Bone marrow (tissue), 2 donors: ENCODE data around the gene CPLX3.
"Not testable (repeated sequence)": the region's sequence is repeated elsewhere in the genome, so short reads cannot be mapped to it uniquely, and the experiment has no call there.

Source experiments
- DNase-seq, 2 donors: peaks; one replicate each; lab custom pipeline; 2025; lab: John Stamatoyannopoulos, UW

Gene CPLX3, protein sequence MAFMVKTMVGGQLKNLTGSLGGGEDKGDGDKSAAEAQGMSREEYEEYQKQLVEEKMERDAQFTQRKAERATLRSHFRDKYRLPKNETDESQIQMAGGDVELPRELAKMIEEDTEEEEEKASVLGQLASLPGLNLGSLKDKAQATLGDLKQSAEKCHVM

DNA sequence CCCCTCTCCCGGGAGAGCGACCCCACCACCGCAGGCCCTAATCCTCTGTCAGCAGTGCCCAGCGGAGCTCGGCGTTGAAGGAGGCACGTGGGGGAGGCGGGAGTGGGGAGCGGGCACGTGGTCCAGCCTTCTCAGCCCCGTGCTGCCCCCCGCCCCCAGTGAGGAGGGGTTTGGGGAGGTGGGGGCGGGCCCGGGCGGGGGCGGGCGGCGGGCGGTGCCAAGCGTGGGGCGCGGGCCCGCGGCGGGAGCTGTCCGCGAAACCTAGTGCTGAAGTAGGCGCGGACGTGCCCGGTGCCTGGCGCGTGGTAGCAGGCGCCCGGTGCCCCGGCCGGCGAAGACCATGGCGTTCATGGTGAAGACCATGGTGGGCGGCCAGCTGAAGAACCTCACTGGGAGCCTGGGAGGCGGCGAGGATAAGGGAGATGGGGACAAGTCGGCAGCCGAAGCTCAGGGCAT lies at the start of gene CPLX3:
TSS of gene CPLX3 (plus strand) at position 264 of the 456 bp plus-strand sequence. CDS start at position 341, 77 bp downstream.
- DNase-seq, result no peak

DNA sequence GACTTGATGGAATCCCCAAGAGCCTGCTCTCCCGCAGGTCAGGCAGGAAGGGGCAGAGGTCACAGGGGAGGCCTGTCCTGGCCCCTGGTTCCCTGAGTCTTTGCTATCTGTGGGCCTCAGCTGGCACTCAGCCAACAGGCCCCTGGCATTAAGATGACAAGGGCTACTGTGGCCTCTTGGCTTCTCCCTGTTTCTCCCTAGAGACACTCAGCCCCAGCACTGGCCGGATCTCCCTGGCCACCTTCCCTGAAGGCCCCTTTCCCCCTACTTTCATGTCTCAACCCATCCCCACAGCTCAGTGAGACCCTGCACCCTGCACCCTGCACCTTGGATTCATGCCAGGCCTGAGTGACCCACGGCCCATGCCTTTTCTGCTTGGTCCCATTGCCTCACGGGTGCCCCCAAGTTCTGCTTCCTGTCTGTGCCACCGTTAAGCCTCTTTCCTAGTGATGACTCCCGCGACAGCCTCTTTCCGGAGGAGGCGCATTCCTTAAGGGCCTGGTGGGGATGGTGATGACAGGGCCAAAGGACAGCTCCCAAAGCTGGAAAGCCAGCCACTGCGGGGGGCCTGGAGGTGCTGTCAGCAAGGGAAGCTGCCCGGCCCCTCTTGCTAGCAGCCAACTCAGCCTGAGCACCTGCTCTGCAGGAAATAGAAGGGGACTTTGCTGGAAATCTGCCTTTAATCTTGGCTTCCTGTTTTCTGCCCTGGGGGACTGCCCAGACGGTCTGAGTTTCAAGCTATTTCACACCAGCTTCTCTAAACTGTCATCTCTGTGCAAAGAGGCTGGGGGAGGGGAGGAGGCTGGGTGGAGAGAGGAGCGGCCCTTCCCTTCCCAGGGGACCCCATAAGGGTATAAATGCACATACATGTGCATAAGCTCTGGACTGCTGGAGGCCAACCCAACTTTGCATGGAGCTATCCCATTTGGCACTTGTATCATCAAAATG lies 49.3 kb upstream of the CPLX3 start:
- peak; percentile 49 to 93 for DNase-seq

DNA sequence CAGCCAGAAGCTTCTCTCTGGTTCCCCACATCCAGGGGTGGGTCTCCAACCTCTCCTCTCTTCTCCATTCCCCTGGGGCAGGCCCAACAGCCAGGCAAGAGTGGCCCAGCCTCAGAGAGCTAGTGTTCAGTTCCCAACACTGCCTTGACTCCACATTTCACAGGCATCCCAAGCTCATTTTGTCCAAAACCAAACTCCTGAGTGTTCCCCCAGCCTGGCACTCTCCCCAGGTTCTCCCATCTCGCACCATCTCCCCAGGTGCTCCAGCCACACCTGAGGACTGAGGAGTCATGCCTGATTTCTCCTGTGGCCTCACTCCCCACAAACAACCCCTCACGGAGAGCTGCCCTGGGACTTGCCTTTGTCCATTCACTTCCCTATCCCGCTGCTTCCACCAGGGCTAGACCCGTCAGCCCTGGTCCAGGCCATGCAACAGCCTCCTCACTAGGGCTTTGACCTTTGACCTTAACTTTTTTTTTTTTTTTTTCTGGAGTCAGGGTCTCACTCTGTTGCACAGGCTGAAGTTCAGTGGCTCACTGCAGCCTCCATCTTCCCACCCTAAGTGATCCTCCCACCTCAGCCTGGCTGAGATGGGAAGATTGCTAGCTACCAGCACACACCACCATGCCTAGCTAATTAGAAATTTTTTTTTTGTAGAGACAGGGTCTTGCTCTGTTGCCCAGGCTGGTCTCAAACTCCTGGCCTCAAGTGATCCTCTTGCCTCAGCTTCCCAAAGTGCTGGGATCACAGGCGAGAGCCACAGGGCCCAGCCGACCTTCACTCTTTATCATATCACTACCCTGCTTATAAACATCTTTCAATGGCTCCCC lies 48.4 kb upstream of the CPLX3 start:
- no peak for DNase-seq

DNA sequence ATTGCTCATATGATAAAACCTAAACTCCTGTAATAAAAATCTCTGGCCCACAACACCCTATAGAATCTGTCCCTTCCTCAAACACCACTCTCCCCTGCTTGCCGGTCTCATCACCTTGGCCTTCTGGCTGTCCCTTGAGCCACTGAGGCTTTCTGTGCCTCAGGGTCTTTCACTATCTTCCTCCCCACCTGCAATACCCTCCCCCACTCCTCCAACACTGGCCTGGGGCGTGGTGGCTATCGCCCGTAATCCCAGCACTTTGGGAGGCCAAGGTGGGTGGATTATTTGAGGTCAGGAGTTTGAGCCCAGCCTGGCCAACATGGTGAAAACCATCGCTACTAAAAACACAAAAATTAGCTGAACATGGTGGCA lies 47.8 kb upstream of the CPLX3 start:
- no peak for DNase-seq

DNA sequence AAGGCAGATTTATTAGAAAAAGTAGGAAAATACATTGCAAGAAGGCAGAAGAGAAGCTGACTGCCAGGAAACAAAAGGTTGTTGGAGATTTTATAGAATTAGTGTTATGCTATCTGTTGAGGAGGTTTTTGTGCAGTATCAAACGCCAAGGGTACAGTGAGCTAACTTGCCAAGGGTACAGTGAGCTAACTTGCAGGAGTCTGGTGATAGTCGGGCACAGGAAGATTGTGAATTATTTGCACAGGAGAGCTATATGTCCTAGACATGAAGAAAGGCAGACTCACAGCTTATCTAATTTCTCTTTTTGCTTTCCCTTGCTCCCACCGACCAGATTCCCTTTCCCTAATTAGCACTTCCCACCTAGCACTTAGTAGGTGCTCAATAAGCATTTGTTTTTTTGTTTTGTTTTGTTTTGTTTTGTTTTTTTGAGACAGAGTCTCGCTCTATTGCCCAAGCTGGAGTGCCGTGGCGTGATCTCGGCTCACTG lies 47.2 kb upstream of the CPLX3 start:
- DNase-seq, result no peak

DNA sequence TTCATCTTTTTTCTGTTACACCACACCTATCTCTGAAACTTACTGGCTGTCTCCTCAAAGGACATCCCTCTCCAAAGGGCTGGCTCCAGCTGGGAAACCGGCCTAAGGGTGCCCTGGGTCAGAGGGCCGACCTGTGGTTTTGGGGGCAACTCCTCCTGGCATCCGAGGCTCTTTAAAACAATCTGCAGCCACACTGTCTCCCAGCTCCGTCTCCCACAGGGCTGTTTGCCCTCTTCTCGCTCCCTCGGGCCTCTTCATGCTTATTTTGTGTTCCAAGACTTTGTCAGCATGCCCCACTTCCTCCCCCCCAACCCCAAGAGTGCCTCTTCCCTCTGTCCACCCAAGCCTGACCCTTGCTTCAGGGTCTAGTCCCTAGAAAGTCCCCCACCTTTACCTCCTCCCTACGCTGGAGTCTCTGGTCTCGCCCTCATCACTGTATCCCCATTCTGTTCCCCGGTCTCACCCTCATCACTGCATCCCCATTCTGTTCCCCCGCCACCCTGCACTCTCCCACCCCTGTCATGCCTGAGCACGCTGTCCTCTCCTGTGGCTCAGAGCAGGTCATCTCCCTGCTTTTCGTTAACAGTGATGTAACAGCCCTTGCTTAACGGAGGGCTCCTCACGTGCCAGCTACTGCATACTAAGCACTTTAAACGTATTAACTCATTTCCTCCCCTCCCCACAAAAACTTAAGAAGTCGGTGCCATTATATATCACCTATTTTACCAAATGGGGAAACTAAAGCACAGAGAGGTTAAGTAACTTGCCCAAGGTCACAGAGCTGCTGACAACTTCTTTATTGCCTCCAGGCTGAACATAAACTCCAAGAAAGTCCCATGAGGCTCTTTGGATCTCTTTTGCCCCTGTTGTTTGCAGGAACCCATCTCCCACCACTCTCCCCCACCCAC lies 45.6 kb upstream of the CPLX3 start:
- peak in 1 of 2 donors; percentile 28 for DNase-seq

DNA sequence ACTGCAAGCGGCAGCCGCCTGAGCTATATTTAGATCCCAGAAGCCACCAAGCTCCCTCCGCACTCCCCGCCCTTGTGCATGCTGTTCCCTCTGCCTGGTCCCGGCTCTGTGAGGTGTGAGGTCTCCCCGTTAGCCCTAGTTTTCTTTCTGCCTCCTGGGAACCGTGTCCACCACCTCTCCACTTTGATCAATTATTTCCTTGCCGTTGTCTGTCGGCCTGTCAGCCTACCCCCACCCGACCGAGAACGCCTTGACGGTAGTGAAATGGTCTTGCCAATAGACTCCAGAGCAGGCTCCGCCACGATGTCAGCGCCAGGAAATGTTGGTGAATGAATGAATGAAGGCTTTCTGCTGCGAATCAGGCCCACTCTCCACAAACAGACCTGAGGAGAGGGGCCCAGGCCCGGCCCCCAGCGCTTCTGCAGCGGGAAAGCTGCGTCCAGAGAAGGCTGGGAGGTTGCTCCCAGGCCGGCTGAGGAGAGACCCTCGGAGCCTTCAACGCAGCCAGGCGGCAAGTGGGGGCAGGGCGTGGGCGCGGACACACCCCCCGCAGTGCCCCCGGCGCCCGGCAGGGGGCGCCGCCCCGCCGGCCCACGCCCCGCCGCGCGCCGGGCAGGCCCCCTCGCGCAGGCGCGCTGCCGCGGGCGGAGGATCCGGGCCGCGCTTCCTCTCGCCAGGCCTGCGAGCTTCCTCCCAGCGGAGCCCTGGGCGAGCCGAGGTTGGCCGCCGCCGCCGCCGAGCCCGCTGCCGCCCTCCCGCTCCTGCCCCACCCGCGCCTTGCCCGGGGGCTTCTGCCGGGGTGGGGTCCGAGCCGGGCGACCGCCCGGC lies 44.8 kb upstream of the CPLX3 start, which contains the start of gene CSK:
TSS of gene CSK (plus strand) at position 650 of the 828 bp plus-strand sequence. CDS start 16,218 bp downstream, outside the sequence.
- DNase-seq, result peak; percentile 18 to 43

DNA sequence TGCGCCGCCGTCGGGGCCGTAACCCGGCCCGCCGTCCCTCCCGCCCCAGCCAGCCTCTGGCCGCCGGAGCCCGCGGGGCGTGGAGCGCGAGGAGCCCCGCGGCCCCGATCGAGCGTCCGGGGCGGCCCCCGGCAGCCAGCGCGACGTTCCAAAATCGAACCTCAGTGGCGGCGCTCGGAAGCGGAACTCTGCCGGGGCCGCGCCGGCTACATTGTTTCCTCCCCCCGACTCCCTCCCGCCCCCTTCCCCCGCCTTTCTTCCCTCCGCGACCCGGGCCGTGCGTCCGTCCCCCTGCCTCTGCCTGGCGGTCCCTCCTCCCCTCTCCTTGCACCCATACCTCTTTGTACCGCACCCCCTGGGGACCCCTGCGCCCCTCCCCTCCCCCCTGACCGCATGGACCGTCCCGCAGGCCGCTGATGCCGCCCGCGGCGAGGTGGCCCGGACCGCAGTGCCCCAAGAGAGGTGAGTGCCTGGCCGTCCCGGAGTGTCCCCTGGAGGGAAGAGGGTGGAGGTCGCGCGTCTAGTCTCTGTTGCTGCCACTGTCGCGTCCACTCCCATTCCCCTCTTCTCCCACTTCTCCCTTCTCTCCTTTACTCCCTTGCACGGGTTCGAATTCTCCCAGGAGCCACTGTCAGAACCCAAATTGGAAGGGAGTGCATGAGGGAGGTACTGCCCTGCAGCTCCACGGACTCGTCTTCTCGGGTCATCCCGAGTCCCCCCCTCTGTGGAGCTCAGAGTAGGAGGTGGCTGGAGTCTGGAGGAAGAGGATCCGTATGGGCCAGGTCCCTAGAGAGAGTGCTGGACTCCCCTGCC lies 44.0 kb upstream of the CPLX3 start:
- no peak for DNase-seq

DNA sequence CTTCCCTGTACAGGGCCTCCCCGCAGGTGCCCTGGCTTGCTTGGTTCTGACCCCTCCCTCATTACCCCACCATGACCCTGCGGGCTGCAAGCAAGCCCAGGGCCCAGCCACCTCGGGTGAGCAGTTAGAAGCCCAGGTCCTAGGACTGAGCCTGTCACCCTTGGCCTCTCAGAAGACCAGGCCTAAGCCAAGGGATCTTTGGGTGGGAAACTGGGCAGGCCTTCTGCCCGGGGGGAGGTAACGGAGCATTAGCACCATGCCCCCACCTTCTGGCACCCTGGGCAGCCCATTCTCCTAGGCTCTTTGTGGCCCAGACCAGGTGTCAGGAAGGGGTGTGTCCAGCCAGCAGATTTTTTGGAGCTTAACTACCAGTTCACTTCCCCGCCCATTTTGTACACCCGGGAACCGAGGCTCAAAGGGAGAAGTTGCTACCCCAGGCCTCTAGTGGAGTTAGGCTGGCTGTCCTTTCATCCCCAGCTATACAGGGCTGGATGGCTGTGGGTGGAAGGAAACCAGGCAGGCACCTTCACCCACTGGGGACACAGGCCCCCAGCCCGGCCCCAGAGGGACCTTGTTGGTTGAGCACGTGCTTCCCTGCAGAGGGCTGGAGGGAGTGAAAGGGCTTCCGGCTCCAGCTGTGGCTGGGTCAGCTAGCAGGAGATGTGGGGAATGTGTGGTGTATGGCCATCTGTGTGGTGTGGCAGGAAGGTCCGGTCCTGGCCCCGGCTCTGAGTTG lies 43.2 kb upstream of the CPLX3 start:
- peak in 1 of 2 donors; percentile 34 for DNase-seq

DNA sequence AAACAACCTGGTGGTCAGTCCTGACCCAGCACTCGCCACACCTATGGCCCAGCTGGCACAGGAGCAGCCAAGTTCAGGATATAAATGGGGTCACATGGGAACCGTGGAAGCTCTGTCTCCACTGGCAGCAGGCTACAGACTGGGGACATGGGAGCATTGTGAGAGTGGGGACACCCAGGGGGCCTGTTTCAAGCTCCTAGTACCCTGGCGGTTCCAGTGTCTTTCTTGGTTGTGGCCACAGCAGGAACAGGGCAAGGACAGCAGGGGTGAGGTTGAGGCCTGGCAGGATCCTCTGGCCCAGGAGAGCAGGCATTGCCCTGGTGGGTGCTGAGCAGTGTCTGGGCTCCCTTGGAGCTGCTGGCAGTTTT lies 42.6 kb upstream of the CPLX3 start:
- DNase-seq, result no peak

DNA sequence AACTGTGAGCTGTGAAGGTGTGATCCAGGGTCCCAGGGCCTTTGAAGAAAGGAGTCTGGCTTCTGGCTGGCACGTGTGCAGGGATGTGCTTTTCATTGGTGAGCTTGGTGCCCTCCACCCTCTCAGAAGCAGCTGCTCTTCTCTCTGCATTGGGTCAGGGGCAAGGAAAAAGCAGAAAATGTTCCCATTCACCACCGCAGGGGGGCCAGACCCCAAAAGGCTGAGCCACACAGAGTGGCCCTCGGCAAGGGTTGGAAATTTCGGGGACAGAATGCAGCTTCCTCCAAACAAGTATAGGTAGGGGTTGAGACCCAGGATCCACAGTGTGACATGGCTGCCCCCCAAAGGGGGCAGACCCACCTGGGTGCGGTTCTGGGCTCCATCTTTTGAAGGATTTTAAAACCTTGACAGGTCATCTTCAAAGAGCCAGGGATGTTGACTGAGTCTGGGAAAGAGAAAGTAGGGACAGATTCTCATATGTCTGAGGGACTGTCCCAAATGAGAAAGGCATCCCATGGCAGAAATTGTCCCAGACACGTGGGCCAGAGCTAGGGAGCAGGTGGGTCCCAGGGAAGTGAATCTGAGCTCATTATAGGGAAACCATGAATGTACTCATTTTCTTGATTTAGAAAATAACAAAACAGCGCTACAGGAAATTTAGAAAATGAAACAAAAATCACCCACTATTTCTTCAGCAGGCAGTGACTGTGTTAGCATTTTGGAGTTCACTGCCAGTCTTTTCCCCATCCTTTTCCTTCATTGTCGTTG lies 41.8 kb upstream of the CPLX3 start:
- no peak for DNase-seq

DNA sequence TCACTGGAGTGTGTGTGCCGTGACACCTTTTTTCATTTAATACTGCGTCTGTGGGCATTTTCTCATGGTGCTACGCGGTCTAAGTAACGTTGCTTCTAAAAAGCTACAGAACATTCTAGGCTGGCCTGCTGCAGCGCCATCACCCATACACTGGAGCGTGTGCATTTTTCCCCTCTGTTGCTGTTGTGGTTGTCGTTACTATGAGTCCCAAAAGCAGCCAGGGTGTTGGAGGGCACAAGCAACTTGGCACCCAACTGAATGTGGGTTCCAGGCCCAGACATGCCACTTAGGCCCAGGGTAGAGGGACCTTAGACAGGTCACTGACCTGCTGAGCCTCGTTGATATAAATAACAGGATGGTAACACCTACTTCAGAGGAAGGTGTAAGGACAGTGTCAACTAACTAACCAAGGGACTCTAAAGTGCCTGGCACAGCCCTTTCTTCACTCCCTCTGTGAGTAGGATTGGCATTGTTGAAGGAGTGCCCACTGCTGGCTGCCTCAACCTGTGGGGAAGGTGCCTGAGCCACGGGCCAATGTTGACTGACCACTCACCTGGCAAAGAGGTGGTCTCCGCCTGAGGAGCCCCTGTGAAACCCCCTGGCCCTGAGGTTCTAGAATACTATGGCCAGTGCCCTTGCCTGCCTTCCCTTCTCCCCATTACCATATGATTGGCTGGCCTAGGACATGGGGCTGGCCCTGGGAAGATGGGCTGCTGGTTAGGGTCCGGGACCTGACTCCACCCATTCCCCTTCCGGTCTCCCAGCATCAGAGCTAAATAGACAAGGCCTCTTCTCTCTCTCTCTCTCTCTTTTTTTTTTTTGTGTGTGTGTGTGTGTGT lies 41.0 kb upstream of the CPLX3 start:
- DNase-seq, result no peak

DNA sequence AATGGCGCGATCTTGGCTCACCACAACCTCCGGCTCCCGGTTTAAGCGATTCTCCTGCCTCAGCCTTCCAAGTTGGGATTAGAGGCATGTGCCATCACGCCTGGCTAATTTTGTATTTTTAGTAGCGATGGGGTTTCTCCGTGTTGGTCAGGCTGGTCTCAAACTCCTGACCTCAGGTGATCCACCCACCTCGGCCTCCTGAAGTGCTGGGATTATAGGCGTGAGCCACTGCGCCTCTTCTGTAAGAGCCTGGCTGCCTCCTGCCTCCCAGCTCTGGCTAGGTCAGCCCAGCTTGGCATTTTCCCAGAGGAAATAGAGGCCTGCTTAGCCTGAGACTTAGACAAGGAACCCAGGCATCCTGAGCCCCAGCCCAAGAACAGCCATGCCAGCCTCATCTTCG lies 40.3 kb upstream of the CPLX3 start:
- DNase-seq, result not testable (repeated sequence)

DNA sequence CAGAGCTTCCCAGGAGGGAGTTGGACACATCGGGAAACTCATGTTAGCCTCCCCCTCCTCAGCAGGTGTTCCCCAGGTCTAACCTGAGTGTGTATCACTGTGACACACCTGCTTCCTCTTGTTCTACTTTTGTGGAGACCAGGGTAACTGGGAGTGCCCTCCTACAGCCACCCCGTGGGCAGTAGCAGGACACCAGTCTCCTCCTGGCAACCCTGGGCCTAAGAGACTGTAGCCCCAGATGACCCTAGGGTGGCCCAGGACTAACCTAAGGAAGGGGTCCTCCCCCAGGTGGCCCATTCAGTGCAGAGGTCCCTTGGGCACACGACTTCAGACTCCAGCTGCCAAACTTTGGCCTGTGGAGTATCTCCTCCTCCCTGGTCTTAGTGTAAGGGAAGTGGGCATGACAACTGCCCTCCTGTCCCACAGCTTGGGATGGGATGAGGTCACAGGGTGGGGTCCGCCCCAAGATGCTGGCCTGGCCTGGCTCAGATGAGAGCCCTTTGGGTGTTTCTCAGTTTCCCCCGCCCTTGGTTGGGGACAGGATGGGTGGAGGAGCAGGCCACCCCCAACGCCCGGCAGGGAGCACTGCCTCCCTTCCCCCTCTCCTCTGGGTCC lies 39.8 kb upstream of the CPLX3 start:
- peak in 1 of 2 donors; percentile 47 for DNase-seq

DNA sequence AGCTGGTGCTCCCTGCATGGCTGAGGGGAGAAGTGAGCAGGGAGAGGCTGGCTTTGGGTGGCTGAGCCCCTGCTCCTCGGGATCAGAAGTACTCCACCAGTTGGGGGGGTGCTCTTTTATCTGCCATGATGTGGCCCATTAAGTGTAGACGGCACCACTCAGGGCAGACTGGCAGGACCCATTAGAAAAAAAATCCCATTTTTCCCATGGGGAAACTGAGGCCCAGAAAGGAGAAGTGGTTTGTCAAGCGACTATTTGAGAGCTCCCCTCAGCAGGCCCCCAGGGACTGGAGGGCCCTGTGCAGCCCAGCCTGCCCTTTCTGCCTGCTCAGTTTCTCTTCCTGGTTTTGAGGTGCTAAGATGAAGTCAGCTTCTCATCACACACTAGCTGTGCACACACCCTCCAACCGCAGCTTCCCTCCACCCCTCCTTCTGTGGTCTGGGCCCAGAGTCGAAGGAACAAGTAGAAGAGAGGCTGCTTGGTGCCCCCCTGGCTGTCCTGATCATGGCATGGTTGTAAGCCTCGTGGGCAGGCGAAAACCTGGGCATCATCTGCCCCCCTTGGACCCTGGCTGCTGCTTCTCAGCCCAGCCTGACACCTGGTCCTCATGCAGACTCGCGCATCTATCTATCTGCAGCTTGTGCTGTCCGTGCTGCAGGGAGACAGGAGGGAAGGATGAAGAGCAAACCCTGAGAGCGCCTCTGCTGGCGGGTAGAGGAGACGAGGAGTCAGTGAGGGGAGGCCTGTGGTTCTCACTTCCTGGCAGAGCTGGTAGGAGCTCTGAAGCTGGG lies 39.0 kb upstream of the CPLX3 start:
- DNase-seq, result peak; percentile 93 to 97
